Stimulated activated memory B cell treated with anti-CD40 and anti-IgM and Interleukin-4, amounts not matched to agents 10 μg/mL and 1 μg/mL and 100 μg/mL, for 72 hours (primary cell): ENCODE data around the gene ASTN2.
"Not testable (repeated sequence)": the region's sequence is repeated elsewhere in the genome, so short reads cannot be mapped to it uniquely, and the experiment has no call there.

Experiments
- ATAC-seq: fragments of 150-1000 bp; cut with Tn5 transposase; 2 replicates; pipeline ENCODE4 v1.10.0; 2021
- H3K27ac Mint-ChIP-seq: one replicate; pipeline ENCODE4 v1.8.0; 2022; ENCODE audit warnings: mild to moderate bottlenecking, mixed read lengths
- H3K27me3 Mint-ChIP-seq: one replicate; pipeline ENCODE4 v1.8.0; 2022; ENCODE audit warnings: mixed read lengths
- H3K36me3 Mint-ChIP-seq: one replicate; pipeline ENCODE4 v1.8.0; 2022; ENCODE audit warnings: mixed read lengths
- H3K4me1 Mint-ChIP-seq: one replicate; pipeline ENCODE4 v1.8.0; 2022; ENCODE audit warnings: mixed read lengths
- H3K4me3 Mint-ChIP-seq: one replicate; pipeline ENCODE4 v1.8.0; 2022; ENCODE audit warnings: mild to moderate bottlenecking, moderate library complexity, mixed read lengths
- H3K9me3 Mint-ChIP-seq: one replicate; pipeline ENCODE4 v1.8.0; 2022; ENCODE audit warnings: mixed read lengths

Gene ASTN2

DNA sequence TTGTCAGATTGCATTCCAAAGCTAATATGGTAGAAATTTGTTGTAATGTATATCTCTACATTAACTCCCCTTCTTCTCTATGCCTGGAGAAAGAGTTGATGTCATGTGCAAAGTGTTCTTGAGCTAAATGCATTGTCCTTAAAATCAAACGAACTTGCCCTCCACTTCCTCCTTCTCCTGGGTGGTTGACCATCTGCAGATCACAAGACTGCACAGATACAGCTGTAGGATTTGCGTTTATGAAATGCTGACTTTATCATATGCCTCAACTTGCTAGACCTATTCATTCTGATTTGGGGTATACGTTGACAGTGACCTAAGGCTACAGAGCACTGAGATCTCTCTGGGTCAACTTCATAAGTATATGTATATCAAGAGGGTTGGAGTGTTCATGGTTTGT, 719.4 kb downstream of the ASTN2 start:
- Mint-ChIP-seq H3K36me3 (peaks cover 47% of the 10 kb centered on the region), H3K27me3 (no peaks in the 10 kb centered on the region), H3K4me1 (peaks cover 39% of the 10 kb centered on the region), H3K9me3 (no peaks in the 10 kb centered on the region), H3K4me3 (no peak overlapping the region), H3K27ac (no peak overlapping the region)
- no peak for ATAC-seq

DNA sequence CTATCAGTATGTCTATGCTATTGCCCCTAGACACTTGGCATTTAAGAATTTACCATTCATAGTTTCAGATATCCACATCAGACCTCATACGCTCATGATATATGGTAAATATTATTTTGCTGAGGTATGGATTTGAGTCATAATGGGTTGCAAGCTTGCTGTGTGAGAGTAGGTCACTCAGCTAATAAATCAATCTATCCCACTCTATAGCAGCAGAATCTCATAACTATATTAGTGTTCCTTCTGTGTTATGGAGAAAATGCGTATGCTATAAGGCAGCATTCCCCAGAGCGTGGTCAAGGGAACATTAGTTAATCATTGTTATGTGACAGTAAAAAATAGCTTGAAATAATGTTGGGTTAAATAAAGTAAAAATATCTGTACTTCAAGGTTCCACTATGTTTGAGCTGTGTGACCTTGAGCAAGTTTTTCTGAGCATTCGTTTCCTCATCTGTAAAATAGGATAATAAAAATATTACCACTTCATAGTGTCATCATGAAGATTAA, 720.0 kb downstream of the ASTN2 start:
- Mint-ChIP-seq H3K4me1 (peaks cover 42% of the 10 kb centered on the region), H3K4me3 (no peak overlapping the region), H3K27ac (no peak overlapping the region), H3K36me3 (peaks cover 41% of the 10 kb centered on the region), H3K9me3 (no peaks in the 10 kb centered on the region), H3K27me3 (no peaks in the 10 kb centered on the region)
- no peak for ATAC-seq

DNA sequence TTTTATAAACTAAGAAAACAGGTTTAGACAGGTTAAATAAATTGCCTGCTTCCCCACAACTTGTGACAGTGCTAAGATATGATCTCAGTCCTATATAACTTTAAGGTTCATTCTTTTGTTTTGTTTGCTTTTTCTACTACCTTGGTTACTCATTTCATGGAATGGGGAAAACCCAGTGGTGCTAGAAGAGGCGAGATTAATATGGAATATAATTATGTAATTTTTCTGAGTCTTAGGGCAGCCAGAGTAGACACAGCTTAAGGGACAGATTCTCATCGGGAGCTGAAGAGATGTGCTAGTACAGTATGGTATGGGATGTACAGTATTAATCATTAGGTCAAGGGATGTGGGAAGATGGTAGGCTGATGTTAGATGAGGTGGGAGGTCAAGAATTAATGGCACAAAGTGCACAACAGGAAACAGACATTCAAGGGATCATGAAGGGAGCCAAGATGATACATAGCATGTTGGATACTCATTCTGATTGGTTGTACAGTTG, 721.6 kb downstream of the ASTN2 start:
- no peak overlapping the region for H3K27ac Mint-ChIP-seq
- H3K36me3 Mint-ChIP-seq = peaks cover 25% of the 10 kb centered on the region
- ATAC-seq = no peak
- no peaks in the 10 kb centered on the region for H3K9me3 Mint-ChIP-seq
- H3K4me3 Mint-ChIP-seq = no peak overlapping the region
- H3K27me3 Mint-ChIP-seq = no peaks in the 10 kb centered on the region
- peaks cover 57% of the 10 kb centered on the region for H3K4me1 Mint-ChIP-seq

DNA sequence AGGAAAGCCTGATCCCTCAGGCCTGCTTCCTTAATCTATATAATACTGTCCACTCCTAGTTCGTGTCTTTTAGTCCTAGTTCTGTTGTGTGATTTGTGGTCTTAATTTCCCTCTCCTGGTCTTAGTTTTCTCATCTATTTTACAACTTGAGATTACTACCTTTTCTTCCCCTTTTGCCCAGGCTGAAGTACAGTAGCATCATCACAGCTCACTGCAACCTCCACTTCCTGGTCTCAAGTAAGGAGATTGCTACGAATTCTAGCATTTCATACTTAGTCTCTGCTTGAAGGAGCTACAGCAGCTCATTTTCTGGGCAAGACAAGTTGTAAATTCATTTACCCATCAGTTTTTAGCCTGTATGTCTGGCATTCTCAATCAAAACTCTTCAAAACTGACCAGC, 722.2 kb downstream of the ASTN2 start:
- no peaks in the 10 kb centered on the region for H3K27me3 Mint-ChIP-seq
- H3K27ac Mint-ChIP-seq = no peak overlapping the region
- H3K9me3 Mint-ChIP-seq = no peaks in the 10 kb centered on the region
- no peak overlapping the region for H3K4me3 Mint-ChIP-seq
- peaks cover 18% of the 10 kb centered on the region for H3K36me3 Mint-ChIP-seq
- H3K4me1 Mint-ChIP-seq = peaks cover 64% of the 10 kb centered on the region
- ATAC-seq = no peak

DNA sequence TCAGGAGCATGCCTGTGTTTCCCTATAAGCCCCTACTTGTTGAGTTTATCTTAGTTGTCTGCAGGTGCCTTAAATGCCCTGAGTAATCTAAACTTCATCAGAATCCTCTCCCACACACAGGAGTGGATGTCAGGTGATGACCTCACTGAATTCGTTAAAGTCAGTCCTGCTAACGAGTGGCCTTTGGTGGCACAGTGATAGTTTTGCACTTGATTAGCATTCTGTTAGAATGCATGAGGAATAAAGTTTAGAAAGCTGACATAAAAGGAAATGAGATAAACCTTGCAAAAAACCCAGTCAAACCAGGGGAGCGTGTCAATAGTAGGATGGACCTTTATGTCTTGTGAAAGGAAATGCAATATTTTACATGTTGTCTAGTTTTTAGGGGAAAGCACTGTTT, 723.2 kb downstream of the ASTN2 start:
- Mint-ChIP-seq H3K36me3 (peaks cover 10% of the 10 kb centered on the region), H3K9me3 (no peaks in the 10 kb centered on the region), H3K4me1 (peaks cover 71% of the 10 kb centered on the region), H3K4me3 (no peak overlapping the region), H3K27ac (no peak overlapping the region), H3K27me3 (no peaks in the 10 kb centered on the region)
- no peak for ATAC-seq

DNA sequence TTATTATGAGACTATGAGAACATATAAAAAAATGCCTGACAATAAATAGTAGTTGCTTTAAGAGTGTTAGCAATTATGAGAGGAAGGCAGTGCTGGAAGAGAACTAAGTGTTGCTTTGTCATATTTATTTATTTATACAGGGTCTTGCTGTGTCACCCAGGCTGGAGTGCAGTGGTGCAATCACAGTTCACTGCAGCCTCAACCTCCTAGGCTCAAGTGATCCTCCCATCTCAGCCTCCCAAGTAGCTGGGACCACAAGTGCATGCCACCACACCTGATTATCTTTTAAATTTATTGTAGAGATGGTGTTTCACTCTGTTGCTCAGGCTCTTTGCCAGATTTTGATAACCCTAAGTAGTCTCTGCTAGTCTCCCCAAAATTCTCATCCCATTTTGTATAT, 724.1 kb downstream of the ASTN2 start:
- not testable (repeated sequence) for H3K36me3 Mint-ChIP-seq, ATAC-seq, H3K27me3 Mint-ChIP-seq, H3K27ac Mint-ChIP-seq, H3K9me3 Mint-ChIP-seq, H3K4me3 Mint-ChIP-seq
- peaks cover 69% of the 10 kb centered on the region for H3K4me1 Mint-ChIP-seq

DNA sequence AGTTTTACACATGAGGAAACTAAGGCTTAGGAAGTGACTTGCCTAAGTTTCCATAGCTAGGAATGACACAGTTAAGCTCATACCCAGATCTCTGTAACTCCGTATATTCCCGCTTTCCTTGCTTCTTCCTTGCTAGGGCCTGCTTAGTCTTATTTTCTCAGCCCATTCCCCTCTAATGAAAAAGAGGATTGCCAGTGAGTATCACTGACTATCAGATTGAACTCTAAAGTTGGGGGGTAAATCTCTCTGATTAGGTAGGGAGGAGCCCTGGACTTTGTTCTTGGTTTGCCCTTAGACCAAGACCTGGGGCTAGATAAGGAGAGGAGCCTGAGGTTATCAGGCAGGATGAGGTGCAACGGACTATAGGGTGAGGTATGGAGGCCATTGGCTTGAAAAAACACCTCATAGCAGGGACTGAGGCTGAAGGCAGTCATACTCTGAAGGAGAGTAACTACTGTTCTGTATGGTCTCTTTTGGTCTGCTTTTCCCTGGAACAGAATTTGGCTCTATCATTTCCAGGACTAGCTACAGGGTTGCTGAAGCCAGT, 725.3 kb downstream of the ASTN2 start:
- Mint-ChIP-seq H3K36me3 (peaks cover 3% of the 10 kb centered on the region), H3K9me3 (peaks cover 1% of the 10 kb centered on the region), H3K4me1 (peaks cover 67% of the 10 kb centered on the region), H3K27ac (no peak overlapping the region), H3K27me3 (no peaks in the 10 kb centered on the region), H3K4me3 (no peak overlapping the region)
- ATAC-seq = no peak

DNA sequence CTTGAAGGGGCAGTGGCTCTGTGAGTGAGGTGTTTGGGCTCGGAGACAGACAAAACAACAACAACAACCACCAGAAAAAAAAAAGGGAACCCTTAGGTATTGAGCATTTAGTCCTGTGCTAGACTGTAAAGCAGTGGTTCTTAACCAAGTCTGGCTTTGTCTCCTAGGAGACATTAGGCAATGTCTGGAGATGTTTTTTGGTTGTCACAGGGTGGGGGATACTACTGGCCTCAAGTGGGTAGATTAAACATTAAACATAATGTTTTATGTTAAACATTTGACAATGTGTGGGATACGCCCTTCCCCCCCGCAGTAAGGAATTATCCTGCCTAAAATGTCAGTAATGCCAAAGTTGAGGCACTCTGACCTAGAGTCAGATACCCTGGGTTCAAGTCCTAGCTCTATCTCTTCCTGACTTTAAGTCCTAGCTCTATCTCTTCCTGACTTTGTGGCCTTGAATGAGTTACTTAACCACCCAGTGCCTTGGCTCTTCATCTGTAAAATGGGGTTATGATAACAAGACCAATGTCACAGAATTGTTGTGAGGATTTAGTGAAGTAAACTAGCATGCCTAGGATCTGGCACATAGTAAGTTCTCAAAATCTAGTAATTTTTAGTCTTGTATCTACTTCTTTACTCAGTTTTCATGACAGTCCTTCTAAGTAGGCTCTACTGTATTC, 725.9 kb downstream of the ASTN2 start:
- H3K4me1 Mint-ChIP-seq = peaks cover 67% of the 10 kb centered on the region

DNA sequence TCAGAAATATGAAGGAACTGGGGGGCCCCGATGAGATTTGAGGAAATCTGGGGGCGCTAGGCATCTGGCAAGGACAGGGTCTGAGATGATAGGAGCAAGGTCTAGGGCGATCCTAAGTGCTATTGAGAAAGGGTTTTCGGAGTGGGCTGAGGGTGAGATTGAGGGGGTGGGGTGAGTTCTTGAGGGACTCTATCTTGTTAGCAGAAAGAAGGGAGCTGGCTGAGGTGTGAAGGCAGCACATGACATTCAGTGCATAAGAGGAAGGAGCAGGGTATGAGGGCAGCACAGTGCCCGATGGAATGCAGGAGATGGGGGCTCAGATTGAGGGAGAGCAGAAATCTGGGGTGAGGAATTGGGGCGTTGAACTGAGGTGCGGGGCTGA, 727.1 kb downstream of the ASTN2 start:
- Mint-ChIP-seq H3K9me3 (peaks cover 2% of the 10 kb centered on the region), H3K4me3 (peak overlapping the region; percentile 89), H3K27ac (peak overlapping the region; percentile 77), H3K36me3 (peaks cover 6% of the 10 kb centered on the region), H3K4me1 (peaks cover 58% of the 10 kb centered on the region), H3K27me3 (no peaks in the 10 kb centered on the region)
- ATAC-seq = no peak

More for the DNA sequence above, 725.9 kb downstream of the ASTN2 start:
- ATAC-seq = no peak
- H3K36me3 Mint-ChIP-seq = peaks cover 6% of the 10 kb centered on the region
- H3K9me3 Mint-ChIP-seq = peaks cover 2% of the 10 kb centered on the region
- peak overlapping the region; percentile 77 for H3K27ac Mint-ChIP-seq
- no peak overlapping the region for H3K4me3 Mint-ChIP-seq
- no peaks in the 10 kb centered on the region for H3K27me3 Mint-ChIP-seq

DNA sequence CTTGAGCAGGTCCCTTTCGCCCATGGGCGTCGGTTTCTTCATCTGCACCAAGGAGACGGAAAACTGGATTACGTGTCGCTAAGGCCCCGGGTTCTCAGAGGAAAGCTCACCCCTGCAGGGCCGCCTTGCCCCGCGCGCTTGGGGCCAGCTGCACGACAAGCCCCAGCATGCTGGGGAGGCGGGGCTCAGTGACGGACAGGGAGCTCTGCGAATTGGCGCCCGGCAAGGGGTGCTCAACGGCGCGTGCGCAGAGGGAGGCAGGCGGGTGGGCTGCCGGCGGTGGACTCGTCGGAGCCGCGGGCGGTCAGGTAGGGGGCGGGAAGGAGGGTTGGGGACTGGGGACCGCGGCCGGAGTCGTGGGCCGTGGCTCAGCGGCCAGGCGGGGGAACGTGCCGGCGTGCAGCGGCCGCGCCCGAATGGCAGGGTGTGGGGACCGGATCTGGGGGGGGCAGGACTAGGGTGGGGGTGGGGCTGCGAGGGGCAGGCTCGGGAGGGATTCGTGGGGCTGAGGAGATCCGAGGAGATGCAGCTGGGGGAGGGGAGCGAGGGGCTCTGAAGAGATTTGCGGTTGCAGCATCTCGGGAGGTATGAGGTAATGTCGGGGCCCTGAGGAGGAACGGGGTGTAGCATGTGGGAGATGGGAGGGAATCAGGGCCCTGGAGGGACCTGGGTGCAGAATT, 727.6 kb downstream of the ASTN2 start, which contains the start of gene TRIM32:
Gene TRIM32 (plus strand): TSS at position 232 of the 680 bp plus-strand sequence. CDS start 10,438 bp downstream, outside the sequence.
- peak within 1 kb of the TSS; percentile 89 for H3K4me3 Mint-ChIP-seq
- H3K36me3 Mint-ChIP-seq = peaks cover 6% of the 10 kb centered on the region
- H3K4me1 Mint-ChIP-seq = peaks cover 53% of the 10 kb centered on the region
- H3K27me3 Mint-ChIP-seq = no peaks in the 10 kb centered on the region
- ATAC-seq = peak; percentile 99
- peaks cover 2% of the 10 kb centered on the region for H3K9me3 Mint-ChIP-seq
- H3K27ac Mint-ChIP-seq = peak within 1 kb of the TSS; percentile 77

DNA sequence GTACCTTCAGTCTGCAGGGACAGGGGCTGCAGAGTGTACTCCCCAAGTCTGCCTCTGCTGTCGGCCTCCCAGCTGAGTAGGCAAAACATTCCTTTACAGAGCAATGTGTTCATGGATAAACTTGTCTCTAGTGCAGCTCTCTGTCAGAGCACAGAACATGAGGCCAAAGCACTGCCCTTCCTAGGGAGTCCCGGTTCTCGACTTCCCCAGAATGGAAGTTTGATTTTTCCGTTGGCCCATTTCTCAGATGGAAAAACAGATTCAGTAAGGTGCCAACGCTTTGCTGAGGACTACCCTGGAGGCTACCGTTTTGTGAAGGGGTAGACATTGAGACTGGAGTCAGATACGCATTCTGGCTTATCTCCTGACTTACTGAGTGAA, 728.2 kb downstream of the ASTN2 start:
- Mint-ChIP-seq H3K27ac (peak overlapping the region; percentile 77), H3K9me3 (peaks cover 2% of the 10 kb centered on the region), H3K4me3 (peak overlapping the region; percentile 89), H3K36me3 (peaks cover 6% of the 10 kb centered on the region), H3K4me1 (peaks cover 49% of the 10 kb centered on the region), H3K27me3 (no peaks in the 10 kb centered on the region)
- ATAC-seq = peak; percentile 59

DNA sequence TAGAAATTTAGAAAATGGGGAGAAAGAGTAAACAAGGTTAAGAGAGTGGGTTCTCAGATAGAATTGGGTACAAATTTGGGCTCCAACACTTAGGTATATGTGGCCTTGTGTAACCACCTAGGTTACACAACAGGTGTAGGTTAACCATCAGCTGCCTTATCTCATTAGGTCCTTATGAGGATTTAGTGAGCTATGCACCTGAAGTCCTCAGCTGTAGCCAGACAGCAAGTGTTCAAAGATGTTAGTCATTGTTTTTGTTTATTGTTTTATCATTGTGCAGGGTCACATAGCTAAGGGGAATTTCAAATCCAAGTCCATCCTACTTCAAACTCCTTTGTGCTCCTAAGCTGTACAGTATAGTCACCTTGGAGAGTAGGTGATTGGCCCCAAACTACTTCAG, 728.7 kb downstream of the ASTN2 start:
- Mint-ChIP-seq H3K27ac (peak overlapping the region; percentile 77), H3K27me3 (no peaks in the 10 kb centered on the region), H3K4me3 (peak overlapping the region; percentile 89), H3K4me1 (peaks cover 44% of the 10 kb centered on the region), H3K9me3 (peaks cover 2% of the 10 kb centered on the region), H3K36me3 (peaks cover 6% of the 10 kb centered on the region)
- ATAC-seq = no peak

DNA sequence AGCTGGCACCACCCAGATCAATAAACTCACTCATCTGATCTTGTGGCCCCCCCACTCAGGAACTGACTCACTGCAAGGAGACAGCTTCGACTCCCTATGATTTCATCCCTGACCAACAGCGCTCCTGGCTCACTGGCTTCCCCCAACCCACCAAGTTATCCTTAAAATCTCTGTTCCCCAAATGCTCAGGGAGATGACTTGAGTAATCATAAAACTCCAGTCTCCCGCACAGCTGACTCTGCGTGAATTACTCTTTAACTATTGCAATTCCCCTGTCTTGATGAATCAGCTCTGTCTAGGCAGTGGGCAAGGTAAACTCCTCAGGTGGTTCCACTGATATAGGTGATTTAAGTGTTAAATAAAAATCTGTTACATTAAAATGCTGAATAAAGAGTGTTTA, 729.7 kb downstream of the ASTN2 start:
- no peak overlapping the region for H3K27ac Mint-ChIP-seq

DNA sequence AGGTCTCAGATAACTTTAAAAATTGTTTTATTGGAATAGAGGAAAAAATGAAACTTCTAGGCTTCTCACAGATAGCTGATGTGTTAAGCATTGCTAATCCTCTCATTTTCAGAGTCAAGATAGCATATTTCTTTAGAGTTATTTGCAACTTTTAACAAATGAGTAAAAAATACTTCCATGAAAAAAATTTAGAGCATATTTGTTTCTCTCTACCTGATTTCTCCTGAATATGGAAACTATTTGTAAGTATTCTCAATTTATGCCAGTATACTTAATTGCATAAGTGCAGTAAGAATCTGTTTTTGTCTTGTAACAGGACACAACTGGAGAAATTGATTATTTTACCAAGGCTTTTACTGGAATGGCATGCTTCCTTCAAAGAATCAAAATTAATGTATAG, 731.3 kb downstream of the ASTN2 start:
- Mint-ChIP-seq H3K27me3 (no peaks in the 10 kb centered on the region), H3K27ac (no peak overlapping the region), H3K4me1 (peaks cover 23% of the 10 kb centered on the region), H3K36me3 (peaks cover 6% of the 10 kb centered on the region), H3K4me3 (no peak overlapping the region), H3K9me3 (peaks cover 5% of the 10 kb centered on the region)
- ATAC-seq = no peak

More for the DNA sequence above, 729.7 kb downstream of the ASTN2 start:
- Mint-ChIP-seq H3K27me3 (no peaks in the 10 kb centered on the region), H3K36me3 (peaks cover 6% of the 10 kb centered on the region), H3K4me3 (no peak overlapping the region), H3K9me3 (peaks cover 2% of the 10 kb centered on the region), H3K4me1 (peaks cover 37% of the 10 kb centered on the region)
- ATAC-seq = no peak

DNA sequence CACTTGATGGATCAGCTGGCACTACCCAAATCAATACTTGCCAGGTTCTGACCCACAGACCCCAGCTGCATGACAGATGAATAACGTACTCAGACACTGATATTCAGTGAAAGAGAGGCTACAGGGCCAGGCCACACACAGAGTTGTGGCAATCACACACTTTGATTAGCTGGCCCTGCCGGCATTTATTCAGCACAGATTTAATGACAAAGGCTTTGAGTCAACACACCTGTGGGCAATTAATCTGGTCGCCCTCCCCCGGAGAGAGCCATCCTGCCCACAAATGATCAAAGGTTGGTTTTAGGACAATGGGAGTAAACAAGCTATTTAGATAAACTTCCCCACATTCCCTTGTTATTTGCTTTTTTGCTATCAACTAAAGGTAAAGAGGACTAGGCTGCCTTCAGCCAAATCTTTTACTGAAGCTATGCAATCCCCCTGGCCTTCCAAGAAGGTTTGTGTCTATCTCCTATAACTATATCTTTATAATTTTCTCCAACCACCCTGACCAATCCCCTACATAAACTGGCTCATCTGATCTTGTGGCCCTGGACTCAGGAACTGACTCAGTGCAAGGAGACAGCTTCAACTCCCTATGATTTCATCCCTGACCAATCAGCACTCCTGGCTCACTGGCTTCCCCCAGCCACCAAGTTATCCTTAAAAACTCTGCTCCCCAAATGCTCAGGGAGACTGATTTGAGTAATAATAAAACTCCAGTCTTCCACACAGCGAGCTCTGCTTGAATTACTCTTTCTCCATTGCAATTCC, 740.5 kb downstream of the ASTN2 start:
- no peak for ATAC-seq
- Mint-ChIP-seq H3K4me1 (no peaks in the 10 kb centered on the region), H3K27ac (no peak overlapping the region), H3K4me3 (no peak overlapping the region), H3K9me3 (peaks cover 21% of the 10 kb centered on the region), H3K36me3 (peaks cover 29% of the 10 kb centered on the region), H3K27me3 (no peaks in the 10 kb centered on the region)
